Measurements from ENCODE around the gene COL28A1. TPM values are rescaled to one million over a fixed set of nuclear protein-coding genes. Genes with fewer than 3 reads are reported as not detected.

COL28A1 gene
- total and polyA plus RNA-seq, 5 donors: 3.8 to 5.8 (median 4.6) TPM

- H3K27me3 ChIP-seq (ENCODE audit: control insufficient read depth, insufficient read depth): no peaks in the 10 kb centered on the region
- DNase-seq (no peak), ATAC-seq (no peak)
- intact Hi-C loops (cut with DNase I): no loop called here
- H3K4me3 ChIP-seq (ENCODE audit: low read length): no peak overlapping the region
- WGBS: 47% methylated on average over 1 of the region's 1 CpG
- no peaks in the 10 kb centered on the region for H3K4me1 ChIP-seq (ENCODE audit: control insufficient read depth, insufficient read depth, low read length)
- no peak overlapping the region for H3K27ac ChIP-seq (ENCODE audit: low read length)
- no peaks in the 10 kb centered on the region for H3K9me3 ChIP-seq (ENCODE audit: control insufficient read depth, low read length)
Observed at GRCh38 chr7:7433811-7434210, 101.9 kb downstream of the COL28A1 start.

- DNase-seq: no peak
- ATAC-seq: no peak
- no peak overlapping the region for H3K4me3 ChIP-seq (ENCODE audit: low read length)
- H3K27me3 ChIP-seq (ENCODE audit: control insufficient read depth, insufficient read depth): no peaks in the 10 kb centered on the region
- no peak overlapping the region for H3K27ac ChIP-seq (ENCODE audit: low read length)
- intact Hi-C loops (cut with DNase I): no loop called here
- H3K9me3 ChIP-seq (ENCODE audit: control insufficient read depth, low read length): no peaks in the 10 kb centered on the region
- no peaks in the 10 kb centered on the region for H3K4me1 ChIP-seq (ENCODE audit: control insufficient read depth, insufficient read depth, low read length)
- WGBS: 95% methylated on average over 7 of the region's 7 CpGs
Observed at GRCh38 chr7:7432979-7433378, 102.7 kb downstream of the COL28A1 start.

GRCh38 chr7:7428806-7429205, 106.9 kb downstream of the COL28A1 start:
- WGBS: 77% methylated on average over 4 of the region's 4 CpGs
- no peaks in the 10 kb centered on the region for H3K27me3 ChIP-seq (ENCODE audit: control insufficient read depth, insufficient read depth)
- intact Hi-C loops (cut with DNase I): loop anchor here in 2 of 4 donors (10.0 kb wide), 1 partner anchor 106 kb away; the partner anchor contains the start of gene COL28A1 (in 2 of the 2)
- DNase-seq (no peak), ATAC-seq (no peak)
- no peak overlapping the region for H3K27ac ChIP-seq (ENCODE audit: low read length)
- H3K9me3 ChIP-seq (ENCODE audit: control insufficient read depth, low read length): no peaks in the 10 kb centered on the region
- no peaks in the 10 kb centered on the region for H3K4me1 ChIP-seq (ENCODE audit: control insufficient read depth, insufficient read depth, low read length)
- H3K4me3 ChIP-seq (ENCODE audit: low read length): no peak overlapping the region

- ATAC-seq: no peak
Observed at GRCh38 chr7:7427363-7427762, 108.3 kb downstream of the COL28A1 start.

GRCh38 chr7:7426676-7427075, 109.0 kb downstream of the COL28A1 start:
- ATAC-seq (no peak), DNase-seq (no peak)
- intact Hi-C loops (cut with DNase I): loop anchor here in 2 of 4 donors (10.0 kb wide), 1 partner anchor 108 kb away; the partner anchor contains the start of gene COL28A1 (in 2 of the 2)
- Histone ChIP-seq H3K27ac (ENCODE audit: low read length) (no peak overlapping the region), H3K4me3 (ENCODE audit: low read length) (no peak overlapping the region), H3K27me3 (ENCODE audit: control insufficient read depth, insufficient read depth) (no peaks in the 10 kb centered on the region), H3K9me3 (ENCODE audit: control insufficient read depth, low read length) (no peaks in the 10 kb centered on the region), H3K4me1 (ENCODE audit: control insufficient read depth, insufficient read depth, low read length) (no peaks in the 10 kb centered on the region)
- 74% methylated on average over 2 of the region's 2 CpGs for WGBS

More at GRCh38 chr7:7427363-7427762, 108.3 kb downstream of the COL28A1 start:
- Histone ChIP-seq H3K4me3 (ENCODE audit: low read length) (no peak overlapping the region), H3K27me3 (ENCODE audit: control insufficient read depth, insufficient read depth) (no peaks in the 10 kb centered on the region), H3K4me1 (ENCODE audit: control insufficient read depth, insufficient read depth, low read length) (no peaks in the 10 kb centered on the region), H3K9me3 (ENCODE audit: control insufficient read depth, low read length) (no peaks in the 10 kb centered on the region), H3K27ac (ENCODE audit: low read length) (no peak overlapping the region)
- DNase-seq: no peak
- intact Hi-C loops (cut with DNase I): loop anchor here in 2 of 4 donors (10.0 kb wide), 1 partner anchor 107 kb away; the partner anchor contains the start of gene COL28A1 (in 2 of the 2)
- WGBS: 66% methylated on average over 1 of the region's 1 CpG

- DNase-seq (no peak), ATAC-seq (no peak)
- Histone ChIP-seq H3K27me3 (ENCODE audit: control insufficient read depth, insufficient read depth) (no peaks in the 10 kb centered on the region), H3K27ac (ENCODE audit: low read length) (no peak overlapping the region), H3K4me3 (ENCODE audit: low read length) (no peak overlapping the region), H3K9me3 (ENCODE audit: control insufficient read depth, low read length) (no peaks in the 10 kb centered on the region), H3K4me1 (ENCODE audit: control insufficient read depth, insufficient read depth, low read length) (no peaks in the 10 kb centered on the region)
- 80% methylated on average over 7 of the region's 7 CpGs for WGBS
- intact Hi-C loops (cut with DNase I): loop anchor here in 2 of 4 donors (10.0 kb wide), 1 partner anchor 109 kb away; the partner anchor contains the start of gene COL28A1 (in 2 of the 2)
Observed at GRCh38 chr7:7425321-7425720, 110.4 kb downstream of the COL28A1 start.

GRCh38 chr7:7424151-7424873, 111.4 kb downstream of the COL28A1 start:
- peak overlapping the region; percentile 93 for H3K4me3 ChIP-seq (ENCODE audit: low read length)
- no peaks in the 10 kb centered on the region for H3K4me1 ChIP-seq (ENCODE audit: control insufficient read depth, insufficient read depth, low read length)
- H3K27ac ChIP-seq (ENCODE audit: low read length): no peak overlapping the region
- H3K9me3 ChIP-seq (ENCODE audit: control insufficient read depth, low read length): no peaks in the 10 kb centered on the region
- DNase-seq: peak; percentile 34 to 77 (median 60)
- intact Hi-C loops (cut with DNase I): loop anchor here (5.0 to 10.0 kb wide), 2 partner anchors 110 to 118 kb away; partner anchors contain the start of gene COL28A1 (in 2 of the 4)
- peak; percentile 92 for ATAC-seq
- WGBS: 37% methylated on average over 14 of the region's 14 CpGs
- H3K27me3 ChIP-seq (ENCODE audit: control insufficient read depth, insufficient read depth): no peaks in the 10 kb centered on the region

- no peak for DNase-seq
- Histone ChIP-seq H3K4me1 (ENCODE audit: control insufficient read depth, insufficient read depth, low read length) (no peaks in the 10 kb centered on the region), H3K27me3 (ENCODE audit: control insufficient read depth, insufficient read depth) (no peaks in the 10 kb centered on the region), H3K27ac (ENCODE audit: low read length) (no peak overlapping the region), H3K9me3 (ENCODE audit: control insufficient read depth, low read length) (no peaks in the 10 kb centered on the region), H3K4me3 (ENCODE audit: low read length) (no peak overlapping the region)
- 80% methylated on average over 6 of the region's 6 CpGs for WGBS
- no peak for ATAC-seq
- intact Hi-C loops (cut with DNase I): loop anchor here (5.0 to 10.0 kb wide), 2 partner anchors 112 to 120 kb away; partner anchors contain the start of gene COL28A1 (in 2 of the 4)
Observed at GRCh38 chr7:7422641-7423040, 113.0 kb downstream of the COL28A1 start.

GRCh38 chr7:7421826-7422225, 113.8 kb downstream of the COL28A1 start:
- Histone ChIP-seq H3K27ac (ENCODE audit: low read length) (no peak overlapping the region), H3K27me3 (ENCODE audit: control insufficient read depth, insufficient read depth) (no peaks in the 10 kb centered on the region), H3K4me3 (ENCODE audit: low read length) (no peak overlapping the region), H3K4me1 (ENCODE audit: control insufficient read depth, insufficient read depth, low read length) (no peaks in the 10 kb centered on the region), H3K9me3 (ENCODE audit: control insufficient read depth, low read length) (no peaks in the 10 kb centered on the region)
- DNase-seq (no peak), ATAC-seq (no peak)
- intact Hi-C loops (cut with DNase I): loop anchor here (5.0 to 10.0 kb wide), 2 partner anchors 113 to 120 kb away; partner anchors contain the start of gene COL28A1 (in 2 of the 4)
- WGBS: 39% methylated on average over 2 of the region's 2 CpGs

GRCh38 chr7:7418997-7419396, 116.7 kb downstream of the COL28A1 start:
- Histone ChIP-seq H3K27me3 (ENCODE audit: control insufficient read depth, insufficient read depth) (no peaks in the 10 kb centered on the region), H3K9me3 (ENCODE audit: control insufficient read depth, low read length) (no peaks in the 10 kb centered on the region), H3K27ac (ENCODE audit: low read length) (no peak overlapping the region), H3K4me1 (ENCODE audit: control insufficient read depth, insufficient read depth, low read length) (no peaks in the 10 kb centered on the region), H3K4me3 (ENCODE audit: low read length) (no peak overlapping the region)
- WGBS: 93% methylated on average over 2 of the region's 2 CpGs
- DNase-seq (no peak), ATAC-seq (no peak)
- intact Hi-C loops (cut with DNase I): no loop called here

- H3K27ac ChIP-seq (ENCODE audit: low read length): no peak overlapping the region
- H3K9me3 ChIP-seq (ENCODE audit: control insufficient read depth, low read length): no peaks in the 10 kb centered on the region
- no peaks in the 10 kb centered on the region for H3K4me1 ChIP-seq (ENCODE audit: control insufficient read depth, insufficient read depth, low read length)
- no peak overlapping the region for H3K4me3 ChIP-seq (ENCODE audit: low read length)
- WGBS: 86% methylated on average over 3 of the region's 3 CpGs
- no peak for ATAC-seq
- DNase-seq: no peak
- intact Hi-C loops (cut with DNase I): no loop called here
- H3K27me3 ChIP-seq (ENCODE audit: control insufficient read depth, insufficient read depth): no peaks in the 10 kb centered on the region
Observed at GRCh38 chr7:7417851-7418250, 117.8 kb downstream of the COL28A1 start.

Data from right cardiac atrium (tissue), 5 donors.